HFFc6 (cell line): ENCODE measurements around the gene PRSS53. TPM values are rescaled to one million over a fixed set of nuclear protein-coding genes. Genes with fewer than 3 reads are reported as not detected.

Experiments
- DNase-seq: peaks from one replicate; pipeline ENCODE4 v3.0.0-alpha.2; 2018
- H3K27ac Mint-ChIP-seq: 2 replicates; pipeline ENCODE4 v1.8.0; 2020; ENCODE audit warnings: mild to moderate bottlenecking, mixed read lengths
- H3K27me3 Mint-ChIP-seq: 2 replicates; pipeline ENCODE4 v1.8.0; 2021; ENCODE audit warnings: mild to moderate bottlenecking, moderate library complexity, mixed read lengths; ENCODE audit not compliant: insufficient read depth
- H3K36me3 Mint-ChIP-seq: 2 replicates; pipeline ENCODE4 v1.8.0; 2021; ENCODE audit warnings: low read depth, mixed read lengths
- H3K4me1 Mint-ChIP-seq: 2 replicates; pipeline ENCODE4 v1.8.0; 2020; ENCODE audit warnings: low read depth, mixed read lengths
- H3K4me3 Mint-ChIP-seq: 2 replicates; pipeline ENCODE4 v1.8.0; 2020; ENCODE audit warnings: mild to moderate bottlenecking, moderate library complexity, mixed read lengths
- H3K9me3 Mint-ChIP-seq: 2 replicates; pipeline ENCODE4 v1.8.0; 2020; ENCODE audit warnings: mild to moderate bottlenecking, mixed read lengths
- CTCF ChIP-seq: fragments of 200-600 bp; sonication (generic); IDR thresholded peaks from 2 replicates; pipeline ENCODE4 v1.5.0; 2021; ENCODE audit warnings: antibody characterized with exemption, mild to moderate bottlenecking
- total RNA-seq, 6 experiments: library from RNA; stranded (reverse); fragmentation: NEBNext Ultra II Directional; extraction: Animal tissue kit (Norgen Biotek cat#: 25700); gene quantifications; 2 replicates in 1 of 6; 3 replicates in 5 of 6; pipeline ENCODE4 v1.2.3, GENCODE V29; 2021

PRSS53 gene
- total RNA-seq, 6 experiments from 2014 or later: 0.85 to 2.6 (median 1.4) TPM

- Mint-ChIP-seq H3K9me3 (no peaks in the 10 kb centered on the region), H3K4me1 (peaks cover 15% of the 10 kb centered on the region), H3K36me3 (peaks cover 17% of the 10 kb centered on the region), H3K27ac (no peak overlapping the region), H3K4me3 (no peak overlapping the region), H3K27me3 (no peaks in the 10 kb centered on the region)
- no peak for TF ChIP-seq CTCF
- no peak for DNase-seq
Observed at GRCh38 chr16:31078597-31079341, 10.0 kb downstream of the PRSS53 start.

GRCh38 chr16:31077592-31078396 is 10.9 kb downstream of the PRSS53 start:
- Mint-ChIP-seq H3K9me3 (no peaks in the 10 kb centered on the region), H3K36me3 (peaks cover 20% of the 10 kb centered on the region), H3K27ac (no peak overlapping the region), H3K27me3 (no peaks in the 10 kb centered on the region), H3K4me3 (no peak overlapping the region), H3K4me1 (peaks cover 15% of the 10 kb centered on the region)
- TF ChIP-seq CTCF: peak; percentile 32; the same call in 1 of the 2 replicates
- DNase-seq: no peak

GRCh38 chr16:31077024-31077423 is 11.7 kb downstream of the PRSS53 start:
- no peak for TF ChIP-seq CTCF
- Mint-ChIP-seq H3K4me1 (peaks cover 22% of the 10 kb centered on the region), H3K27ac (no peak overlapping the region), H3K27me3 (no peaks in the 10 kb centered on the region), H3K9me3 (no peaks in the 10 kb centered on the region), H3K4me3 (no peak overlapping the region), H3K36me3 (peaks cover 24% of the 10 kb centered on the region)
- no peak for DNase-seq

GRCh38 chr16:31076319-31076718 is 12.4 kb downstream of the PRSS53 start:
- no peak for DNase-seq
- Mint-ChIP-seq H3K4me3 (no peak overlapping the region), H3K4me1 (peaks cover 29% of the 10 kb centered on the region), H3K27ac (no peak overlapping the region), H3K27me3 (no peaks in the 10 kb centered on the region), H3K9me3 (no peaks in the 10 kb centered on the region), H3K36me3 (peaks cover 24% of the 10 kb centered on the region)
- TF ChIP-seq CTCF: no peak

- H3K4me1 Mint-ChIP-seq: peaks cover 30% of the 10 kb centered on the region
- H3K4me3 Mint-ChIP-seq: peak overlapping the region; percentile 97
Observed at GRCh38 chr16:31074814-31075183, 13.9 kb downstream of the PRSS53 start.

More at GRCh38 chr16:31074814-31075183, 13.9 kb downstream of the PRSS53 start:
- H3K36me3 Mint-ChIP-seq: peaks cover 17% of the 10 kb centered on the region
- no peak for DNase-seq
- peak; percentile 33; the same call in 1 of the 2 replicates for TF ChIP-seq CTCF
- no peaks in the 10 kb centered on the region for H3K9me3 Mint-ChIP-seq
- H3K27me3 Mint-ChIP-seq: no peaks in the 10 kb centered on the region
- H3K27ac Mint-ChIP-seq: peak overlapping the region; percentile 90
